ENCODE data around the gene PXT1.

- TF ChIP-seq CTCF (IDR thresholded peaks at IDR 0.05) (no peak), POLR2AphosphoS5 (IDR thresholded peaks at IDR 0.05) (no peak), POLR2A (IDR thresholded peaks at IDR 0.05) (no peak)
These were observed 81.6 kb downstream of the PXT1 start for GRCh38 chr6:36361071-36361470.

Measured in breast epithelium (tissue), 3 donors.